ENCODE results near the gene MTMR3.

DNA sequence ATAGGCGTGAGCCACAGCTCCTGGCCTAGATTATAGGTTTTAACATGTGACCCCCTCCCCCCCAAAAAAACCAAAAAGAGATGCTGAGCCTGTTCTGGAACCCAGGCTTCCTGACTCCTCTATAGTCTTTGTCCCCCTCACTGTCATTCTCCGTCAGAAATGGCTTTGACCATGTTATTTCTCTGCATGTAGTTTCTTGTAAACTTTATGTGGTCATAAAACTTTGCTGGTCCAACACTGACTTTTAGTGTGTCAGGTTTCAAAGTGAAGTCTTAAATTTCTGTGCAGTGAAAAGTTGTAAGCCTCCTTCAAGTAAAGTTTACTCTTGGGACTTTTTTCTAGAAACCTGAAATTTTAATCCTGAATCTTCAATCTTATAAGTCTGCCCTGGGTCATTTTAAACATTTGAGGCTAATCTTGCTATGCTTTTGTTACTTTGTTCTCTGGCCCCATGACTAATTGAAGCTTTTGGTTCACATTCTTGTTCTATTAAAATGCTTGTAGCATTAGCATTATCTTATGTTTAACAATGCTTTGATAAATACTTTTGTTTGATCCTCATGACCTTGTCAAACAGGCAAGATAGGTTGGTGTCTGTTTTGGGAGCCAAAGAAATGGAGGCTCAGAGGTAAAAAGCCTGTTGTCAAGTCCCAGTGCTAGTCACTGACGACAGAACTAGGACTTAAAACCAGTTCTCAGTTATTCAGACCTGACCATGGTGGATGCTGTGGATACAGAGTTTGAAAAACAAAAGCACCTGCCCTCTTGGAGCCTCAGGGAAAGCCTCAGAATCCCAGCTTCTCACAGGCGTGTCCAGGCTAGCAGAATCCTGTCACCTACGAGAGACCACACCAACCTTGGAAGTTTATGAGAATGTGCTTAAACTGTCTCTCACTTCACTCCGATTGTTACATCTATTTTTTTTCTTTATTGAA is 109.6 kb downstream of the MTMR3 start:
- TF ChIP-seq EZH2phosphoT487 (IDR thresholded peaks at IDR 0.05; ENCODE audit: borderline replicate concordance, low read depth): no peak
- TF ChIP-seq GABPA (IDR thresholded peaks at IDR 0.05; ENCODE audit: low read depth): no peak
- no peak for TF ChIP-seq POLR2AphosphoS5 (IDR thresholded peaks at IDR 0.05; ENCODE audit: low read depth, low read length)
- TF ChIP-seq RCOR1 (IDR thresholded peaks at IDR 0.05; ENCODE audit: low read length): no peak
- TF ChIP-seq CTCF (IDR thresholded peaks at IDR 0.05): no peak
- TF ChIP-seq, protein P1, sequence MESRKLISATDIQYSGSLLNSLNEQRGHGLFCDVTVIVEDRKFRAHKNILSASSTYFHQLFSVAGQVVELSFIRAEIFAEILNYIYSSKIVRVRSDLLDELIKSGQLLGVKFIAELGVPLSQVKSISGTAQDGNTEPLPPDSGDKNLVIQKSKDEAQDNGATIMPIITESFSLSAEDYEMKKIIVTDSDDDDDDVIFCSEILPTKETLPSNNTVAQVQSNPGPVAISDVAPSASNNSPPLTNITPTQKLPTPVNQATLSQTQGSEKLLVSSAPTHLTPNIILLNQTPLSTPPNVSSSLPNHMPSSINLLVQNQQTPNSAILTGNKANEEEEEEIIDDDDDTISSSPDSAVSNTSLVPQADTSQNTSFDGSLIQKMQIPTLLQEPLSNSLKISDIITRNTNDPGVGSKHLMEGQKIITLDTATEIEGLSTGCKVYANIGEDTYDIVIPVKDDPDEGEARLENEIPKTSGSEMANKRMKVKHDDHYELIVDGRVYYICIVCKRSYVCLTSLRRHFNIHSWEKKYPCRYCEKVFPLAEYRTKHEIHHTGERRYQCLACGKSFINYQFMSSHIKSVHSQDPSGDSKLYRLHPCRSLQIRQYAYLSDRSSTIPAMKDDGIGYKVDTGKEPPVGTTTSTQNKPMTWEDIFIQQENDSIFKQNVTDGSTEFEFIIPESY (IDR thresholded peaks at IDR 0.05; ENCODE audit: borderline replicate concordance, low read depth): no peak
- no peak for TF ChIP-seq FOXM1 (IDR thresholded peaks at IDR 0.05; ENCODE audit: low read depth)
- no peak for TF ChIP-seq SMC3 (IDR thresholded peaks at IDR 0.05; ENCODE audit: low read depth, low read length)
- no peak for TF ChIP-seq EP300 (IDR thresholded peaks at IDR 0.05; ENCODE audit: borderline replicate concordance in 1 of 2, low read depth in 1 of 2, low read length in 1 of 2)
